BLaER1 treated with 17β-estradiol and CSF1 and Interleukin-3, amounts not matched to agents 10 nM and 100 nM (cell line): ENCODE data around the gene MAT2A.

Experiments
- H3K27ac ChIP-seq, 11 experiments: shearing (Covaris generic); formaldehyde crosslinking; 2 replicates each; pipeline ENCODE4 v1.8.1; 2022
- H3K27me3 ChIP-seq, 11 experiments: shearing (Covaris generic); formaldehyde crosslinking; 2 replicates each; pipeline ENCODE4 v1.8.1; 2022
- H3K36me3 ChIP-seq, 11 experiments: shearing (Covaris generic); formaldehyde crosslinking; 2 replicates each; pipeline ENCODE4 v1.8.1; 2022
- H3K4me1 ChIP-seq, 10 experiments: shearing (Covaris generic); formaldehyde crosslinking; 2 replicates each; pipeline ENCODE4 v1.8.1; 2022
- H3K4me2 ChIP-seq, 11 experiments: shearing (Covaris generic); formaldehyde crosslinking; 2 replicates each; pipeline ENCODE4 v1.8.1; 2022
- H3K4me3 ChIP-seq, 10 experiments: shearing (Covaris generic); formaldehyde crosslinking; 2 replicates each; pipeline ENCODE4 v1.8.1; 2022
- H3K9ac ChIP-seq, 11 experiments: shearing (Covaris generic); formaldehyde crosslinking; 2 replicates each; pipeline ENCODE4 v1.8.1; 2022
- H3K9me3 ChIP-seq, 11 experiments: shearing (Covaris generic); formaldehyde crosslinking; replicated peaks in 1 of 11; 2 replicates each; pipeline ENCODE4 v1.8.1; 2022
- H4K20me1 ChIP-seq, 11 experiments: shearing (Covaris generic); formaldehyde crosslinking; 2 replicates each; pipeline ENCODE4 v1.8.1; 2022
- Cebpa-rat ChIP-seq, 11 experiments: shearing (Covaris generic); IDR thresholded peaks; 2 replicates each; pipeline ENCODE4 v1.8.1; 2022

Gene MAT2A

DNA sequence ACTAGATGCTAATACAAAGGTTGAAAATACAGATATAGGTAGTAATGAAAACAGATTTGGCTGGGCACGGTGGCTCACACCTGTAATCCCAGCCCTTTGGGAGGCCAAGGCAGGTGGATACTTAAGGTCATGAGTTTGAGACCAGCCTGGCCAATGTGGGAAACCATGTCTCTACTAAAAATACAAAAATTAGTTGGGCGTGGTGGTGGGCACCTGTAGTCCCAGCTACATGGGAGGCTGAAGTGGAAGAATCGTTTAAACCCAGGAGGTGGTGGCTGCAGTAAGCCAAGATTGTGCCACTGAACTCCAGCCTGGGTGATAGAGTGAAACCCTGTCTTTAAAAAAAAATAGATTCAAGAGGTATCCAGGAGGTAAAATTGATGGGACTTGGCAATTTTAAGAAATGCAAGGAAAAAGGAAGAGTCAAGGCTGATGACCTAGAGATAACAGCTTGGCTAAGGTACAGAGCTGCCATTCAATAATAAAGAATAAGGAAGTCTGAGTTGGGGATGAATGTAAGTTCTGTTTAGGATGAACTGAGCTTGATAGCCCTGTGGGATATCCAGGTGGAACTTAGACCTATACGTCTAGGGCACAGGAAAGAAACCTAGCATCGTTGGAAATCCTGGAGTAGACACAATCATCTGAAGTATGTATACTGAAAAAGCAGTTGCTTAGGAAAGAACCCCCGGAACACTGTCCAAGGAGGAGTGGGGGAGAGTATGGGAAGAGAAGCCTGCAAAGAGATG lies 9.1 kb downstream of the MAT2A start:
- Histone ChIP-seq H3K4me3 (no peak overlapping the region), H3K27me3 (no peaks in the 10 kb centered on the region), H3K36me3 (peaks cover 72 to 98% (median 93%) of the 10 kb centered on the region in 11 experiments), H3K4me1 (peaks cover 17 to 48% (median 29%) of the 10 kb centered on the region in 10 experiments; a peak in 19 of 20 replicates), H3K9me3 (no peaks in the 10 kb centered on the region), H3K4me2 (no peak overlapping the region), H4K20me1 (peaks cover 47 to 71% (median 58%) of the 10 kb centered on the region in 11 experiments), H3K27ac (0 out of 22 replicates have a peak overlapping the region, but pooled peaks of 1 of the 11 experiments have one; percentile 6), H3K9ac (no peak overlapping the region; a peak in 1 of 22 replicates)
- no peak for TF ChIP-seq Cebpa-rat (IDR thresholded peaks at IDR 0.05)

DNA sequence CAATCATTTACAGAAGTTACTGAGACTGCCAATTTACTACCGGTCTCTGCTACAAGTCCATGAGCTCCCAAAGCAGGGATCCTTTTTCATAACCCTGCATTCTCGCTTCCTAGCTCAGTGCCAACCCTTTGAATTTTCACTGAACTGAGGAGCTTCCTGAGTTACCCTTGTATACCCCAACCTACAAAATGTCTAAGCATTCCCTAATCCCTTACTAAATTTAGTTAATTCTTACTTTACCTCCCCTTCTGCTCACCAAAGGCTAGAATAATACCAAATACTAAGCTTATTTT lies 9.6 kb downstream of the MAT2A start:
- Histone ChIP-seq H4K20me1 (peaks cover 42 to 66% (median 53%) of the 10 kb centered on the region in 11 experiments), H3K4me2 (no peak overlapping the region), H3K36me3 (peaks cover 72 to 98% (median 93%) of the 10 kb centered on the region in 11 experiments), H3K9ac (no peak overlapping the region; a peak in 1 of 22 replicates), H3K27me3 (no peaks in the 10 kb centered on the region), H3K9me3 (no peaks in the 10 kb centered on the region), H3K4me1 (peaks cover 12 to 43% (median 26%) of the 10 kb centered on the region in 10 experiments; a peak in 19 of 20 replicates), H3K27ac (no peak overlapping the region), H3K4me3 (no peak overlapping the region)
- TF ChIP-seq Cebpa-rat (IDR thresholded peaks at IDR 0.05), result no peak

DNA sequence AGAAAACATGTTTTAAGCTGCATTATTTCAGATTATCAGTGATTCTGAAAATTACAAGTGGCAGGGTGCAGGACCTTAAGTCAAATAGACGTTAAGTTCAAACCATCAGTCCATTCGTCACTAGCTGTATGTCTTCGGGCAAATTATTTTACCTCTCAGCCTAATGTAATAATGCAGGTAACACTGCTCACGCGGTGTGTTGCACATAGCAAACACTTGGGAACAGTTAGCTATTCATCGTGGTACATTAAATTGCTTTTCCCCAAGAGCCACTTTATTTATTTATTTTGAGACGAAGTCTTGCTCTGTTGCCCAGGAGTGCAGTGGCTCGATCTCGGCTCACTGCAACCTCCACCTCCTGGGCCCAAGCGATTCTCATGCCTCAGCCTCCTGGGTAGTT lies 10.1 kb downstream of the MAT2A start:
- no peak overlapping the region for H3K4me3 ChIP-seq
- peaks cover 36 to 61% (median 47%) of the 10 kb centered on the region in 11 experiments for H4K20me1 ChIP-seq
- no peak overlapping the region for H3K27ac ChIP-seq
- peaks cover 12 to 43% (median 26%) of the 10 kb centered on the region in 10 experiments; a peak in 19 of 20 replicates for H3K4me1 ChIP-seq
- H3K9me3 ChIP-seq, result no peaks in the 10 kb centered on the region
- no peaks in the 10 kb centered on the region for H3K27me3 ChIP-seq
- no peak overlapping the region for H3K9ac ChIP-seq
- H3K36me3 ChIP-seq, result peaks cover 72 to 98% (median 92%) of the 10 kb centered on the region in 11 experiments
- TF ChIP-seq Cebpa-rat (IDR thresholded peaks at IDR 0.05), result no peak
- peak overlapping the region in 1 of 11 experiments; percentile 20; a peak in 4 of 22 replicates for H3K4me2 ChIP-seq

DNA sequence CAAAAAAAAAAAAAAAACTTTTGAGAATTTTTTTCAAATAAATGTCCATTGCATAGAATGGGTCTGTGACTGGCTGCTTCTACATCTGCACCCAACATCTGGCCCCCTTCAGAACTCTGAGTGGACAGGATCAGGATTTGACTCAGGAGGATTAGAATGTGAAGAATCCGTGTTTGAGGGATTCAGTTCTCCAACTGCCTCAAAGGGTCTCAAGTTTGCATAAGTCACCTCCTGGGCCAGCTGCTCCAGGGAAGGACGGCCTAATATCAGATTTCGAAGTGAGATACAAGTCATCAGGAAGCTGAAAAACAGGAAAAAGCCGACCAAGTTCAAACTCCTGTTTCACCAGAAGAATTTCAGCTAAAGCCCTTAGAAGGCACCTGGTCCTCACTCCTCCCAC lies 10.9 kb downstream of the MAT2A start:
- Histone ChIP-seq H3K27ac (peak overlapping the region in 8 of 11 experiments; percentile 10 to 39 (median 22); a peak in 6 of 22 replicates), H3K36me3 (peaks cover 72 to 98% (median 92%) of the 10 kb centered on the region in 11 experiments), H3K4me1 (peaks cover 12 to 43% (median 26%) of the 10 kb centered on the region in 10 experiments; a peak in 19 of 20 replicates), H4K20me1 (peaks cover 29 to 53% (median 40%) of the 10 kb centered on the region in 11 experiments), H3K9me3 (no peaks in the 10 kb centered on the region), H3K4me2 (peak overlapping the region; percentile 1 to 71 (median 37); a peak in 15 of 22 replicates), H3K27me3 (no peaks in the 10 kb centered on the region), H3K4me3 (no peak overlapping the region), H3K9ac (peak overlapping the region in 8 of 11 experiments; percentile 2 to 56 (median 34); a peak in 9 of 22 replicates)
- no peak for TF ChIP-seq Cebpa-rat (IDR thresholded peaks at IDR 0.05)

DNA sequence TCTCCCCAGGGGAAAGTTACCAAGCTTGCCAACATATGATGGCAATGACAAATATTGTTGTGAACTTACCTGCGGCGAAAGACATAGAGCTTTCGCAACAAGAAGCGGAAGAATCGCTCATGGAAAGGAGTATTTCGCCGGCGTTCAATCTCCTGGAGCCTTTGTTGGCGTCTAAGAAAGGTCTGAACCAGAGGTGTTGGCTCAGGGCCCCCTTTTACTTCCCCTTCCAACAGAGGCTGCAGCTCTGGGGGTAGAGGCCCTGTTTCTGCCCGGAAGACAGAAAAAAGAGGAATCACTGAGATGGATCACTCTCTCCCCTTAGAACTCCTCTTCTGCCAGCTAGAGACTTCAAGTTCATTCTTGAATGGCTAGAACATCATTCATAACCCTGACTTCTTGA lies 11.5 kb downstream of the MAT2A start:
- peaks cover 12 to 43% (median 26%) of the 10 kb centered on the region in 10 experiments; a peak in 19 of 20 replicates for H3K4me1 ChIP-seq
- peak overlapping the region; percentile 1 to 71 (median 37); a peak in 17 of 22 replicates for H3K4me2 ChIP-seq
- H3K36me3 ChIP-seq, result peaks cover 72 to 98% (median 92%) of the 10 kb centered on the region in 11 experiments
- TF ChIP-seq Cebpa-rat (IDR thresholded peaks at IDR 0.05), result no peak
- peak overlapping the region in 10 of 11 experiments; percentile 5 to 56 (median 15); a peak in 10 of 22 replicates for H3K9ac ChIP-seq
- H3K4me3 ChIP-seq, result no peak overlapping the region
- peak overlapping the region in 9 of 11 experiments; percentile 10 to 39 (median 24); a peak in 8 of 22 replicates for H3K27ac ChIP-seq
- no peaks in the 10 kb centered on the region for H3K9me3 ChIP-seq
- H3K27me3 ChIP-seq, result no peaks in the 10 kb centered on the region
- H4K20me1 ChIP-seq, result peaks cover 22 to 47% (median 33%) of the 10 kb centered on the region in 11 experiments

DNA sequence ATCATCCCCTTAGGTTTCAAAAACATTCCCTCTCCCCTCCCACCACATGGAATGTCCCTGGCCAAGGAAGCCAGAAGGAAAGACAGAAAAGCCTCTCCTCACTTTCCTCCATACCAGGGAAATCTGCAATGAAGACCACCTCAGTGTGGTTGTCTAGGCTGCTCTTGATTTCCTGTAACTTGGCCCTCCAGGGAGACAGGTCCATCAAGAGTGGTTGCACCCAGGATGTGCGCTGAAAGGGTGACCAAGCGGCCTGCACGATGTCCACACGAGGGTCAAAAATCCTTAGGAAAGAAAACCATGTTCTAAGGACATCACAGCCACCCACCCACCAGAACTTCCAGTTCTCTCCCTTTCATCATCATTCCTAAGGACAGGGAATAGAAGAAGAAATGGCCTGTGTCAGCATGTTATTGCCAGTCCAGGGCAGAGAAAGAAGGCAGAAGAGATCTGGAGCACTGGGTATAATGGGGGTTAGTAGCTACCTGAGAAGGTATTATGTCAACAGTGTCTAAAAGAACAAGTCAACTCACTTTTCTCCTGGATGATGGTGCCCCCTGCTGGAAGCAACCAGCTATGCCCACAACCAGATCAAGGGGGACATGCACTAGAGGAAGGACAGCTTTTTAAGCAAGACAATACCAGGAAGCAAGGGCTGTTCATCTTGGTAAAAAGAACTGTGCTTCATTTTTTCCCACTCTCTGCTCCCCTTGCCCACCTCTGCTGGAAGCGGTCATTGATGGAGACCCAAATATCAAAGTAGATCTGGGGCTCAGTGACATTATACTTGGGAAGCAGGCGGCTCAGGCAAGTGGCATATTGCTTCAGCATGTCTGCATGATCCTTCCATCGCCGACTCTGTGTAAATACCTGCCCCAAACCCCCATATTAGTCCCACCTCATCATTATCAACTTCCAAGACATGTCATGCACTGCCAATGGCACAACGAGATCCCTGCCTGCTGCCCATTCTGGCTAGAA lies 13.0 kb downstream of the MAT2A start:
- H3K4me1 ChIP-seq, result peaks cover 12 to 43% (median 26%) of the 10 kb centered on the region in 10 experiments; a peak in 19 of 20 replicates
- no peaks in the 10 kb centered on the region for H3K9me3 ChIP-seq
- H3K27ac ChIP-seq, result no peak overlapping the region; a peak in 3 of 22 replicates
- H3K9ac ChIP-seq, result peak overlapping the region in 6 of 11 experiments; percentile 0 to 27 (median 8); a peak in 3 of 22 replicates
- no peak overlapping the region for H3K4me3 ChIP-seq
- H3K27me3 ChIP-seq, result no peaks in the 10 kb centered on the region
- H3K36me3 ChIP-seq, result peaks cover 73 to 98% (median 93%) of the 10 kb centered on the region in 11 experiments
- TF ChIP-seq Cebpa-rat (IDR thresholded peaks at IDR 0.05), result no peak
- H4K20me1 ChIP-seq, result peaks cover 11 to 32% (median 18%) of the 10 kb centered on the region in 11 experiments; a peak in 19 of 22 replicates
- peak overlapping the region in 4 of 11 experiments; percentile 47 to 71 (median 63); a peak in 7 of 22 replicates for H3K4me2 ChIP-seq

DNA sequence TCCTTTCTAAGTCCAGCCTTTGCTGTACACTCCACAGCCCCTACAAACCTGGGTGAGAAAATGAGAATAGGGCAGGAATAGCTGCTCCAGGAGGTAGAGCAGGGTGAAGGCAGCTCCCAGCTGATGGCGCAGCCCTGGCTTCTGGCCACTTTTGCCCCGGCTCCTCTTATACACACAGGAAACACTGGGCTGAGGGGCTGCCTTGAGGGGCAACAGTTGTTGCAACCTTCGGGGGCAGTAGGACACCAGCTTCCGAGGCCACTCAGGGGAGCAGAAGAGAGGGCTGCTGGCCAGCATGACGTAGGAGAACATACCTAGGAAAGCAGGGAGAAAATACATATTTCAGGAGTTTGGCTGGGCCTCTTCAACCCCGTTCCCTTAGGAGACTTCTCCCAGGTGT lies 14.2 kb downstream of the MAT2A start:
- peaks cover 12 to 37% (median 26%) of the 10 kb centered on the region in 10 experiments; a peak in 19 of 20 replicates for H3K4me1 ChIP-seq
- H3K9ac ChIP-seq, result 0 out of 22 replicates have a peak overlapping the region, but pooled peaks of 2 of the 11 experiments have one; percentile 19 to 27
- H3K4me3 ChIP-seq, result no peak overlapping the region
- H4K20me1 ChIP-seq, result peaks cover 0 to 24% (median 6%) of the 10 kb centered on the region in 11 experiments; a peak in 15 of 22 replicates
- H3K9me3 ChIP-seq, result no peaks in the 10 kb centered on the region
- H3K27me3 ChIP-seq, result no peaks in the 10 kb centered on the region
- no peak for TF ChIP-seq Cebpa-rat (IDR thresholded peaks at IDR 0.05)
- H3K4me2 ChIP-seq, result no peak overlapping the region
- H3K27ac ChIP-seq, result no peak overlapping the region
- peaks cover 85 to 100% (median 95%) of the 10 kb centered on the region in 11 experiments for H3K36me3 ChIP-seq

DNA sequence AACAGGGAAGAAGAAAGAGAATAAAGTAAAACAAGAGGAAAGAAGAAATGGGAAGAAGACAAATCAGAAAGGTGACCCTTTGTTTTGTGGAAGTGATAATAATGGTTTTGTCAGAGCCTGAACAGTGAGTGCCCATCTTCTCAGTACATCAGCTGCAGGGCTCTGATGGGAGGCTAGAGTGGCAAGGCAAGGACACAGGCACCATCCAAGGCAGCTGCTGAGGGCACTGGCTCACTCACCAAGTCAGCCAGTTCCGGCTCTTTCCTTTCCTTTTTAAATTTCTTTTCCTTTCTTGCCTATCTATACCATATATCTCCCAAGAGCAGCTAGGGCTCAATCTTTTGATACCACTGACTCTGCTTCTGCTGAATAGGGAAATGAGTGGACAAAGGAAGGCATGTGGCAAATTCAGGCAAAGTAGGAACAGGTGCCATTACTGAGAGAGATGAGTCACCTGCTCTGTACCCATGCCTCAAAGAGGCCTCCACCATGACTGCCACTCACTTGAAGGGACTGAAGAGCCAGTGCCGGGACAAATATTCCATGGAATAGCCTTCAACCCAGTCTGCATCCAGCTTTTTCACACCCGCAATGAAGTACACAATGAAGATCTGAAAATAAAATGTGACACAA lies 16.1 kb downstream of the MAT2A start:
- H3K4me1 ChIP-seq, result peaks cover 22 to 38% (median 31%) of the 10 kb centered on the region in 10 experiments
- peaks cover 0 to 26% (median 5%) of the 10 kb centered on the region in 11 experiments; a peak in 7 of 22 replicates for H4K20me1 ChIP-seq
- H3K27ac ChIP-seq, result no peak overlapping the region
- no peaks in the 10 kb centered on the region for H3K27me3 ChIP-seq
- no peaks in the 10 kb centered on the region for H3K9me3 ChIP-seq
- H3K4me2 ChIP-seq, result no peak overlapping the region
- H3K36me3 ChIP-seq, result peaks cover 87 to 98% (median 91%) of the 10 kb centered on the region in 11 experiments
- peak overlapping the region in 1 of 11 experiments; percentile 7; a peak in 2 of 22 replicates for H3K9ac ChIP-seq
- H3K4me3 ChIP-seq, result no peak overlapping the region
- TF ChIP-seq Cebpa-rat (IDR thresholded peaks at IDR 0.05), result no peak
